HepG2 (cell line): ENCODE data around the gene TMUB1. TPM values are rescaled to one million over a fixed set of nuclear protein-coding genes. Genes with fewer than 3 reads are reported as not detected.

Experiments
- ATAC-seq: fragments of 200-7000 bp; cut with Tn5 transposase; 3 replicates; pipeline ENCODE4 v1.9.1; 2020; ENCODE audit warnings: mild to moderate bottlenecking, moderate library complexity
- BruUV-seq: library from RNA; stranded (reverse); fragments of 400-500 nt; replicated peaks from 2 replicates; lab custom pipeline; 2021; lab: Mats Ljungman, UMichigan
- CTCF ChIA-PET: fragments of 300-600 bp; formaldehyde crosslinking; extraction: SDS; loops from one replicate; lab custom pipeline; 2021; ENCODE audit warnings: low total read pairs, inconsistent platforms, low intra/inter-chr PET ratio; lab: Yijun Ruan, JAX
- POLR2A ChIA-PET: fragments of 350-600 bp; sonication (Branson Sonifier 250); formaldehyde crosslinking; loops from one replicate; lab custom pipeline; 2020; ENCODE audit warnings: antibody characterized with exemption, inconsistent platforms; lab: Yijun Ruan, JAX
- DNase-seq: peaks from one replicate; pipeline ENCODE4 v3.0.0-alpha.2; 2015; ENCODE audit warnings: low spot score
- FAIRE-seq: peaks from 3 replicates; lab custom pipeline; 2011; peaks lifted over from hg19 to GRCh38; lab: Jason Lieb, UNC
- H2AFZ ChIP-seq: one replicate; pipeline ENCODE4 v1.6.1; 2011; ENCODE audit warnings: low read length, inconsistent platforms
- H3K27ac ChIP-seq: fragments of 300-600 bp; 3 replicates; pipeline ENCODE4 v1.8.0; 2011; ENCODE audit warnings: mixed run types, mild to moderate bottlenecking, mixed read lengths, low read length, inconsistent platforms; ENCODE audit not compliant: insufficient read depth; ENCODE audit errors: extremely low read length
- H3K27me3 ChIP-seq, 2 experiments: fragments of 200-600 bp in 1 of 2; 2 replicates in 1 of 2; 3 replicates in 1 of 2; pipeline versions ENCODE4 v1.6.0 to v1.8.0; 2011; ENCODE audit warnings: low read length in 2 of 2, mild to moderate bottlenecking in 2 of 2, moderate library complexity in 2 of 2, inconsistent platforms in 1 of 2; ENCODE audit not compliant: insufficient read depth in 2 of 2, control insufficient read depth in 1 of 2
- H3K36me3 ChIP-seq, 2 experiments: fragments of 200-600 bp in 1 of 2; replicated peaks in 1 of 2; 2 replicates in 1 of 2; 3 replicates in 1 of 2; pipeline versions ENCODE4 v1.5.1 to v1.8.0; 2011; ENCODE audit warnings: low read length in 2 of 2, inconsistent platforms in 1 of 2; ENCODE audit not compliant: insufficient read depth in 2 of 2, control insufficient read depth in 1 of 2
- H3K4me1 ChIP-seq: 2 replicates; pipeline ENCODE4 v1.5.1; 2012; ENCODE audit warnings: low read length, inconsistent platforms; ENCODE audit not compliant: insufficient read depth
- H3K4me2 ChIP-seq: 2 replicates; pipeline ENCODE4 v1.6.0; 2011; ENCODE audit warnings: low read depth, low read length, inconsistent platforms
- H3K4me3 ChIP-seq, 3 experiments: fragments of 200-600 bp in 1 of 3; sonication (generic), shearing (Covaris generic) in 1 of 3; replicated peaks in 1 of 3; 2 replicates each; pipeline ENCODE4 v1.5.1; 2011 to 2016; ENCODE audit warnings: low read length in 3 of 3, inconsistent platforms in 2 of 3, low read depth in 2 of 3, mild to moderate bottlenecking in 2 of 3, control low read depth in 1 of 3, mixed read lengths in 1 of 3; ENCODE audit not compliant: insufficient read depth in 1 of 3
- H3K79me2 ChIP-seq: one replicate; pipeline ENCODE4 v1.6.1; 2011; ENCODE audit warnings: low read length, inconsistent platforms; ENCODE audit not compliant: insufficient read depth
- H3K9ac ChIP-seq: 2 replicates; pipeline ENCODE4 v1.6.0; 2011; ENCODE audit warnings: mild to moderate bottlenecking, low read depth, low read length, inconsistent platforms; ENCODE audit not compliant: insufficient read depth
- H3K9me3 ChIP-seq: 2 replicates; pipeline ENCODE4 v1.5.1; 2012; ENCODE audit warnings: mild to moderate bottlenecking, low read length
- H4K20me1 ChIP-seq: 2 replicates; pipeline ENCODE4 v1.6.0; 2011; ENCODE audit warnings: inconsistent platforms, mild to moderate bottlenecking, low read length, moderate library complexity; ENCODE audit not compliant: insufficient read depth
- ATF2 ChIP-seq: sonication (generic); formaldehyde crosslinking; IDR thresholded peaks from 2 replicates; pipeline ENCODE4 v1.4.0; 2020; ENCODE audit warnings: missing genetic modification reagents
- ATF6 ChIP-seq: sonication (generic); formaldehyde crosslinking; conservative IDR thresholded peaks from 2 replicates; pipeline ENCODE4 v1.4.0; 2020; ENCODE audit warnings: missing genetic modification reagents
- RBM22 ChIP-seq: fragments of 200-400 bp; formaldehyde crosslinking; optimal IDR thresholded peaks from 2 replicates; pipeline ENCODE3; 2017; ENCODE audit warnings: mild to moderate bottlenecking, low read length, moderate library complexity
- SRSF4 ChIP-seq: fragments of 200-400 bp; formaldehyde crosslinking; IDR thresholded peaks from one replicate; pipeline ENCODE4 v1.6.1; 2018; ENCODE audit warnings: mild to moderate bottlenecking, low read depth, low read length, moderate library complexity; ENCODE audit not compliant: poor library complexity, severe bottlenecking
- ZBTB1 ChIP-seq: sonication (generic); formaldehyde crosslinking; IDR thresholded peaks from 2 replicates; pipeline ENCODE4 v1.4.0; 2020; ENCODE audit warnings: missing genetic modification reagents, borderline replicate concordance
- ZNF224 ChIP-seq: sonication (generic); formaldehyde crosslinking; IDR thresholded peaks from 2 replicates; pipeline ENCODE4 v1.5.0; 2020; ENCODE audit warnings: mild to moderate bottlenecking, missing genetic modification reagents
- ZNF652 ChIP-seq: IDR thresholded peaks from 2 replicates; pipeline ENCODE4 v1.6.1; 2016; ENCODE audit warnings: low read depth, borderline replicate concordance
- ZNF747 ChIP-seq: sonication (generic); formaldehyde crosslinking; IDR thresholded peaks from 2 replicates; pipeline ENCODE4 v1.8.1; 2023; ENCODE audit warnings: missing genetic modification reagents, mild to moderate bottlenecking, borderline replicate concordance
- ZSCAN25 ChIP-seq: sonication (generic); formaldehyde crosslinking; IDR thresholded peaks from 2 replicates; pipeline ENCODE4 v1.8.0; 2022; ENCODE audit warnings: mild to moderate bottlenecking, missing genetic modification reagents
- WGBS: methylation state at CpG from one replicate; pipeline ENCODE4 v1.1.6; 2017; ENCODE audit warnings: low lambda C conversion rate; 5-methylcytosine and 5-hydroxymethylcytosine counted together
- in situ Hi-C: cut with HindIII; loops from 2 replicates; pipeline ENCODE4 v1.10.0; 2017; ENCODE audit warnings: low pct_unique_long_range_greater_than_20kb; ENCODE audit not compliant: extremely low pct_ligation_motif_present
- intact Hi-C: fragments of 100-400 bp; cut with micrococcal nuclease; formaldehyde crosslinking; loops from one replicate; pipeline ENCODE4 v1.10.0; 2022; ENCODE audit not compliant: unreplicated experiment
- polyA plus RNA-seq, 8 experiments: library from polyadenylated mRNA; depleted of rRNA in 3 of 8; stranded (reverse) in 7 of 8; unstranded in 1 of 8; fragments of >200 nt; fragmentation: Illumina TruSeq in 4 of 8; extraction: Trizol in 4 of 8; gene quantifications; 2 replicates each; pipeline versions ENCODE4 v1.2.1 to v1.2.3, GENCODE V29; 2011 to 2016; ENCODE audit warnings: low read depth in 4 of 8, missing spikeins in 1 of 8, mixed read lengths in 1 of 8; ENCODE audit not compliant: insufficient read depth in 1 of 8
- total RNA-seq, 5 experiments: library from RNA; depleted of rRNA; stranded (reverse); fragments of >200 nt; fragmentation: Illumina TruSeq; extraction: Trizol; gene quantifications; 2 replicates each; pipeline ENCODE4 v1.2.3, GENCODE V29; 2016; ENCODE audit warnings: low read depth in 1 of 5
- TF ChIP-seq, protein P1 (sequence below): IDR thresholded peaks from 2 replicates; pipeline ENCODE4 v1.6.1; 2016; ENCODE audit warnings: missing compliant biosample characterization, missing genetic modification reagents, borderline replicate concordance
- TF ChIP-seq, protein P2 (sequence below): sonication (generic); formaldehyde crosslinking; conservative IDR thresholded peaks from 2 replicates; pipeline ENCODE4 v1.8.1; 2023; ENCODE audit warnings: missing genetic modification reagents

TMUB1 gene
- total and polyA plus RNA-seq, 2 of the 13 experiments (the other 11 are each of a cell fraction or from before 2014, with no cell fraction given) = 44.8 to 51.6 TPM

- Histone ChIP-seq H3K27me3 (no peaks in the 10 kb centered on the region), H3K9me3 (no peaks in the 10 kb centered on the region), H2AFZ (no peak overlapping the region), H3K27ac (no peak overlapping the region), H3K79me2 (no peaks in the 10 kb centered on the region), H3K4me2 (no peak overlapping the region), H3K4me1 (no peaks in the 10 kb centered on the region), H3K4me3 (no peak overlapping the region), H3K9ac (no peak overlapping the region), H4K20me1 (peaks cover 6% of the 10 kb centered on the region; the same call in 1 of the 2 replicates), H3K36me3 (peaks cover 14 to 51% of the 10 kb centered on the region in 2 experiments)
- WGBS = 98% methylated on average over 39 of the region's 58 CpGs
- FAIRE-seq (no peak), ATAC-seq (no peak), DNase-seq (no peak)
- in situ Hi-C loops (loop anchor here (10.0 kb wide), 1 partner anchor 179 kb away; no protein-coding TSS in a partner anchor), intact Hi-C loops (no loop called here)
- ChIA-PET CTCF (interaction anchor here (3.1 kb wide), 1 partner anchor 46 kb away, joined by 67 read pairs; no protein-coding TSS in a partner anchor), POLR2A (no interaction called here)
- BruUV-seq = no TSS peak
- TF ChIP-seq ZNF652 (CRISPR knock-in tag) = no peak
- TF ChIP-seq ZNF224 (CRISPR knock-in tag) = no peak
Observed at GRCh38 chr7:151125846-151126481, 42.7 kb upstream of the TMUB1 start.

GRCh38 chr7:151125470-151125845 is 42.2 kb upstream of the TMUB1 start:
- FAIRE-seq = no peak
- TF ChIP-seq ZSCAN25 (CRISPR knock-in tag) (no peak), SRSF4 (no peak), ATF6 (CRISPR knock-in tag) (no peak), RBM22 (no peak), ZBTB1 (CRISPR knock-in tag) (no peak), ATF2 (CRISPR knock-in tag) (no peak), ZNF747 (CRISPR knock-in tag) (no peak)
- TF ChIP-seq, protein P1, sequence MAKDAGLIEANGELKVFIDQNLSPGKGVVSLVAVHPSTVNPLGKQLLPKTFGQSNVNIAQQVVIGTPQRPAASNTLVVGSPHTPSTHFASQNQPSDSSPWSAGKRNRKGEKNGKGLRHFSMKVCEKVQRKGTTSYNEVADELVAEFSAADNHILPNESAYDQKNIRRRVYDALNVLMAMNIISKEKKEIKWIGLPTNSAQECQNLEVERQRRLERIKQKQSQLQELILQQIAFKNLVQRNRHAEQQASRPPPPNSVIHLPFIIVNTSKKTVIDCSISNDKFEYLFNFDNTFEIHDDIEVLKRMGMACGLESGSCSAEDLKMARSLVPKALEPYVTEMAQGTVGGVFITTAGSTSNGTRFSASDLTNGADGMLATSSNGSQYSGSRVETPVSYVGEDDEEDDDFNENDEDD (CRISPR knock-in tag) = no peak
- TF ChIP-seq, protein P2, sequence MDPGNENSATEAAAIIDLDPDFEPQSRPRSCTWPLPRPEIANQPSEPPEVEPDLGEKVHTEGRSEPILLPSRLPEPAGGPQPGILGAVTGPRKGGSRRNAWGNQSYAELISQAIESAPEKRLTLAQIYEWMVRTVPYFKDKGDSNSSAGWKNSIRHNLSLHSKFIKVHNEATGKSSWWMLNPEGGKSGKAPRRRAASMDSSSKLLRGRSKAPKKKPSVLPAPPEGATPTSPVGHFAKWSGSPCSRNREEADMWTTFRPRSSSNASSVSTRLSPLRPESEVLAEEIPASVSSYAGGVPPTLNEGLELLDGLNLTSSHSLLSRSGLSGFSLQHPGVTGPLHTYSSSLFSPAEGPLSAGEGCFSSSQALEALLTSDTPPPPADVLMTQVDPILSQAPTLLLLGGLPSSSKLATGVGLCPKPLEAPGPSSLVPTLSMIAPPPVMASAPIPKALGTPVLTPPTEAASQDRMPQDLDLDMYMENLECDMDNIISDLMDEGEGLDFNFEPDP (CRISPR knock-in tag) = no peak

More at GRCh38 chr7:151125470-151125845, 42.2 kb upstream of the TMUB1 start:
- H3K9ac ChIP-seq = no peak overlapping the region
- H3K4me1 ChIP-seq = no peaks in the 10 kb centered on the region
- ChIA-PET POLR2A (no interaction called here), CTCF (interaction anchor here (3.1 kb wide), 1 partner anchor 47 kb away, joined by 67 read pairs; no protein-coding TSS in a partner anchor)
- peaks cover 16 to 50% of the 10 kb centered on the region in 2 experiments for H3K36me3 ChIP-seq
- no peak overlapping the region for H3K27ac ChIP-seq
- H3K4me2 ChIP-seq = no peak overlapping the region
- no TSS peak for BruUV-seq
- no peak overlapping the region for H3K4me3 ChIP-seq
- H3K9me3 ChIP-seq = no peaks in the 10 kb centered on the region
- intact Hi-C loops = no loop called here
- in situ Hi-C loops = loop anchor here (10.0 kb wide), 1 partner anchor 179 kb away; no protein-coding TSS in a partner anchor
- 93% methylated on average over 22 of the region's 22 CpGs for WGBS
- no peak overlapping the region for H2AFZ ChIP-seq
- no peaks in the 10 kb centered on the region for H3K79me2 ChIP-seq
- DNase-seq = no peak
- peaks cover 6% of the 10 kb centered on the region; the same call in 1 of the 2 replicates for H4K20me1 ChIP-seq
- H3K27me3 ChIP-seq = no peaks in the 10 kb centered on the region
- ATAC-seq = no peak
